Measurements from ENCODE around the gene WDFY4. TPM values are rescaled to one million over a fixed set of nuclear protein-coding genes. Genes with fewer than 3 reads are reported as not detected.

Gene WDFY4
- polyA plus RNA-seq, 1 donor from 2014 or later = not detected

- H3F3A ChIP-seq (ENCODE audit: insufficient read depth, low read length, poor library complexity, severe bottlenecking) = no peaks in the 10 kb centered on the region
- H2AFZ ChIP-seq (ENCODE audit: low read depth, low read length) = no peak overlapping the region
- H4K20me1 ChIP-seq (ENCODE audit: insufficient read depth) = no peaks in the 10 kb centered on the region
- no peak overlapping the region for H3K27ac ChIP-seq (ENCODE audit: low read length)
- TF ChIP-seq RAD21 (conservative IDR thresholded peaks at IDR 0.05) = no peak
- TF ChIP-seq POLR2AphosphoS5 (IDR thresholded peaks at IDR 0.05) = no peak
- no peaks in the 10 kb centered on the region for H3K9me2 ChIP-seq (ENCODE audit: insufficient read depth, low read length)
- no peaks in the 10 kb centered on the region for H3K36me3 ChIP-seq (ENCODE audit: insufficient read depth, low read length)
- H3K4me3 ChIP-seq (ENCODE audit: low read length) = no peak overlapping the region
- H3K79me2 ChIP-seq (replicated peaks; ENCODE audit: insufficient read depth, low read length) = no peaks in the 10 kb centered on the region
- no peaks in the 10 kb centered on the region for H3K27me3 ChIP-seq (ENCODE audit: insufficient read depth, low read depth, low read length)
- H3K9ac ChIP-seq (ENCODE audit: low read length) = no peak overlapping the region
- H3K9me3 ChIP-seq (ENCODE audit: low read length) = no peaks in the 10 kb centered on the region
- H3K4me2 ChIP-seq (ENCODE audit: low read length) = no peak overlapping the region
These were observed 16.6 kb downstream of the WDFY4 start for GRCh38 chr10:48701139-48701901.

- Histone ChIP-seq H3K9me3 (ENCODE audit: low read length) (no peaks in the 10 kb centered on the region), H3K4me3 (ENCODE audit: low read length) (no peak overlapping the region), H3K27ac (ENCODE audit: low read length) (no peak overlapping the region), H4K20me1 (ENCODE audit: insufficient read depth) (no peaks in the 10 kb centered on the region), H3K4me2 (ENCODE audit: low read length) (no peak overlapping the region), H3K9me2 (ENCODE audit: insufficient read depth, low read length) (no peaks in the 10 kb centered on the region), H3K79me2 (replicated peaks; ENCODE audit: insufficient read depth, low read length) (no peaks in the 10 kb centered on the region), H3F3A (ENCODE audit: insufficient read depth, low read length, poor library complexity, severe bottlenecking) (no peaks in the 10 kb centered on the region), H3K9ac (ENCODE audit: low read length) (no peak overlapping the region), H3K27me3 (ENCODE audit: insufficient read depth, low read depth, low read length) (no peaks in the 10 kb centered on the region), H3K36me3 (ENCODE audit: insufficient read depth, low read length) (no peaks in the 10 kb centered on the region), H2AFZ (ENCODE audit: low read depth, low read length) (no peak overlapping the region)
- TF ChIP-seq CTCF (IDR thresholded peaks at IDR 0.05; ENCODE audit: poor library complexity, severe bottlenecking) = no peak
- no peak for TF ChIP-seq REST (IDR thresholded peaks at IDR 0.05; ENCODE audit: borderline replicate concordance)
- no peak for TF ChIP-seq EZH2 (IDR thresholded peaks at IDR 0.05; ENCODE audit: borderline replicate concordance, insufficient read depth, low read length, poor library complexity, severe bottlenecking)
- TF ChIP-seq EP300 (conservative IDR thresholded peaks at IDR 0.05; ENCODE audit: poor library complexity, severe bottlenecking) = no peak
- TF ChIP-seq SMC3 (conservative IDR thresholded peaks at IDR 0.05; ENCODE audit: poor library complexity) = no peak
- TF ChIP-seq RAD21 (conservative IDR thresholded peaks at IDR 0.05) = no peak
- TF ChIP-seq POLR2AphosphoS5 (IDR thresholded peaks at IDR 0.05) = no peak
These were observed 17.3 kb downstream of the WDFY4 start for GRCh38 chr10:48701941-48702340.
